GM23338 (cell line): ENCODE data around the gene ITPRID2. TPM values are rescaled to one million over a fixed set of nuclear protein-coding genes. Genes with fewer than 3 reads are reported as not detected.

ENCODE experiments used
- ATAC-seq: fragments of 200-7000 bp; cut with Tn5 transposase; 3 replicates; pipeline ENCODE4 v1.9.1; 2020
- DNase-seq: peaks from one replicate; pipeline ENCODE4 v3.0.0-alpha.2; 2015; ENCODE audit warnings: low spot score
- H2AFZ ChIP-seq: fragments of 200-600 bp; sonication (generic); 2 replicates; pipeline ENCODE4 v1.8.0; 2016; ENCODE audit warnings: antibody characterized with exemption, mild to moderate bottlenecking, moderate library complexity
- H3F3A ChIP-seq: fragments of 200-600 bp; sonication (generic); replicated peaks from 2 replicates; pipeline ENCODE4 v1.8.0; 2017; ENCODE audit warnings: antibody characterized with exemption, mixed run types, low read depth
- H3K27ac ChIP-seq: fragments of 200-600 bp; sonication (generic); 2 replicates; pipeline ENCODE4 v1.6.1; 2016; ENCODE audit warnings: low read depth
- H3K27me3 ChIP-seq: fragments of 200-600 bp; sonication (generic); 2 replicates; pipeline ENCODE4 v1.8.0; 2016; ENCODE audit warnings: mild to moderate bottlenecking, mixed run types, moderate library complexity; ENCODE audit not compliant: insufficient read depth
- H3K36me3 ChIP-seq: fragments of 200-600 bp; sonication (generic); 2 replicates; pipeline ENCODE4 v1.8.0; 2016; ENCODE audit warnings: mild to moderate bottlenecking; ENCODE audit not compliant: insufficient read depth
- H3K4me1 ChIP-seq: fragments of 200-600 bp; sonication (generic); 2 replicates; pipeline ENCODE4 v1.8.0; 2016; ENCODE audit warnings: mild to moderate bottlenecking, moderate library complexity; ENCODE audit not compliant: insufficient read depth
- H3K4me2 ChIP-seq: fragments of 200-600 bp; sonication (generic); 2 replicates; pipeline ENCODE4 v1.7.1; 2017; ENCODE audit warnings: mixed run types
- H3K4me3 ChIP-seq: fragments of 200-600 bp; sonication (generic); 2 replicates; pipeline ENCODE4 v1.6.1; 2016; ENCODE audit warnings: mixed run types
- H3K79me2 ChIP-seq: fragments of 200-600 bp; sonication (generic); replicated peaks from 2 replicates; pipeline ENCODE4 v1.8.0; 2017; ENCODE audit warnings: mild to moderate bottlenecking; ENCODE audit not compliant: insufficient read depth
- H3K9me2 ChIP-seq: fragments of 200-600 bp; sonication (generic); 2 replicates; pipeline ENCODE4 v1.8.0; 2017; ENCODE audit not compliant: insufficient read depth
- H4K20me1 ChIP-seq: fragments of 200-600 bp; sonication (generic); replicated peaks from 2 replicates; pipeline ENCODE4 v1.8.0; 2017; ENCODE audit warnings: mild to moderate bottlenecking; ENCODE audit not compliant: insufficient read depth
- H3K27ac Mint-ChIP-seq: 2 replicates; pipeline ENCODE4 v1.8.0; 2020; ENCODE audit warnings: inconsistent platforms, mild to moderate bottlenecking, moderate library complexity, mixed read lengths
- H3K27me3 Mint-ChIP-seq: 3 replicates; pipeline ENCODE4 v1.8.0; 2022; ENCODE audit warnings: low read depth, mild to moderate bottlenecking, moderate library complexity, mixed read lengths, inconsistent platforms; ENCODE audit not compliant: insufficient read depth, poor library complexity
- H3K36me3 Mint-ChIP-seq: 3 replicates; pipeline ENCODE4 v1.8.0; 2021; ENCODE audit warnings: low read depth, mild to moderate bottlenecking, inconsistent platforms, moderate library complexity, mixed read lengths
- H3K4me1 Mint-ChIP-seq: 3 replicates; pipeline ENCODE4 v1.8.0; 2020; ENCODE audit warnings: mild to moderate bottlenecking, inconsistent platforms, mixed read lengths
- H3K4me3 Mint-ChIP-seq: 3 replicates; pipeline ENCODE4 v1.8.0; 2021; ENCODE audit warnings: moderate library complexity, mild to moderate bottlenecking, inconsistent platforms, mixed read lengths
- H3K9me3 Mint-ChIP-seq: 3 replicates; pipeline ENCODE4 v1.8.0; 2020; ENCODE audit warnings: moderate library complexity, mild to moderate bottlenecking, inconsistent platforms, mixed read lengths
- CREB1 ChIP-seq: fragments of 250-450 bp; sonication (Bioruptor Pico); IDR thresholded peaks from 2 replicates; pipeline ENCODE4 v1.5.0; 2020; ENCODE audit warnings: low read depth, mild to moderate bottlenecking, moderate library complexity
- ETS1 ChIP-seq: IDR thresholded peaks from 2 replicates; pipeline ENCODE4 v1.6.1; 2016; ENCODE audit warnings: antibody characterized with exemption
- EZH2 ChIP-seq: fragments of 200-600 bp; sonication (generic); IDR thresholded peaks from one replicate; pipeline ENCODE4 v1.8.0; 2017; ENCODE audit warnings: antibody characterized with exemption, mild to moderate bottlenecking, low read depth; ENCODE audit not compliant: unreplicated experiment
- EZH2phosphoT487 ChIP-seq: fragments of 200-600 bp; sonication (generic); IDR thresholded peaks from one replicate; pipeline ENCODE4 v1.8.1; 2018; ENCODE audit warnings: antibody characterized with exemption; ENCODE audit not compliant: unreplicated experiment
- JUNB ChIP-seq: IDR thresholded peaks from one replicate; pipeline ENCODE4 v1.6.1; 2016; ENCODE audit warnings: antibody characterized with exemption; ENCODE audit not compliant: unreplicated experiment
- NANOG ChIP-seq: IDR thresholded peaks from 2 replicates; pipeline ENCODE4 v1.6.1; 2016; ENCODE audit warnings: antibody characterized with exemption, borderline replicate concordance
- POLR2AphosphoS5 ChIP-seq: IDR thresholded peaks from 2 replicates; pipeline ENCODE4 v1.6.1; 2016; ENCODE audit warnings: antibody characterized with exemption, low read depth
- STAT1 ChIP-seq: IDR thresholded peaks from one replicate; pipeline ENCODE4 v1.6.1; 2016; ENCODE audit warnings: antibody characterized with exemption; ENCODE audit not compliant: unreplicated experiment
- ZNF114 ChIP-seq: fragments of 250-450 bp; sonication (Bioruptor Pico); IDR thresholded peaks from 2 replicates; pipeline ENCODE4 v1.5.0; 2020; ENCODE audit warnings: mild to moderate bottlenecking, moderate library complexity
- ZNF331 ChIP-seq: fragments of 250-450 bp; sonication (Bioruptor Pico); IDR thresholded peaks from 2 replicates; pipeline ENCODE4 v1.5.0; 2020; ENCODE audit warnings: low read depth, mild to moderate bottlenecking, moderate library complexity
- long read RNA-seq: library from polyadenylated mRNA; unstranded; transcript quantifications from one replicate; pipeline ENCODE4 v2.0.0, GENCODE V29; 2020; ENCODE audit not compliant: unreplicated experiment
- polyA plus RNA-seq: library from polyadenylated mRNA; unstranded; fragments of >200 nt; fragmentation: Nextera tagmentation; extraction: Ambion mirVana; gene quantifications from 2 replicates; pipeline ENCODE4 v1.2.1, GENCODE V29; 2016
- total RNA-seq: library from RNA; depleted of rRNA; stranded (reverse); fragments of >200 nt; shearing (Covaris generic); gene quantifications from 2 replicates; pipeline ENCODE4 v1.2.3, GENCODE V29; 2014; rRNA removed
- TF ChIP-seq, protein P1 (sequence below): fragments of 250-450 bp; sonication (Bioruptor Pico); IDR thresholded peaks from 2 replicates; pipeline ENCODE4 v1.5.0; 2020; ENCODE audit warnings: mild to moderate bottlenecking, moderate library complexity
- TF ChIP-seq, protein P2 (sequence below), 2 experiments: fragments of 200-600 bp in 1 of 2; sonication (generic) in 1 of 2; conservative IDR thresholded peaks; 2 replicates each; pipeline versions ENCODE4 v1.5.1 to v1.6.1; 2016 to 2017; ENCODE audit warnings: antibody characterized with exemption in 2 of 2, low read depth in 2 of 2, mild to moderate bottlenecking in 2 of 2, moderate library complexity in 1 of 2
- TF ChIP-seq, protein P3 (sequence below): IDR thresholded peaks from one replicate; pipeline ENCODE4 v1.6.1; 2018; ENCODE audit warnings: antibody characterized with exemption; ENCODE audit not compliant: unreplicated experiment

ITPRID2 gene
- total RNA-seq (10.4 and 12.0 TPM in 2 replicates), polyA plus RNA-seq (4.4 and 5.1 TPM in 2 replicates)
- long read RNA-seq, partial matches to known transcripts, result 2 of 3 reads
- long read RNA-seq, other reads (novel, unspliced or antisense), result 1 of 3 reads

- DNase-seq (peak; percentile 87), ATAC-seq (peak; percentile 91)
- Mint-ChIP-seq H3K4me1 (peaks cover 17% of the 10 kb centered on the region), H3K36me3 (no peaks in the 10 kb centered on the region), H3K9me3 (no peaks in the 10 kb centered on the region), H3K4me3 (peak within 1 kb of the TSS; percentile 94), H3K27ac (peak within 1 kb of the TSS; percentile 84), H3K27me3 (peaks cover 7% of the 10 kb centered on the region)
- H2AFZ ChIP-seq, result peak within 1 kb of the TSS; percentile 98
- peak within 1 kb of the TSS; percentile 70; the same call in 1 of the 2 replicates for H3K27ac ChIP-seq
- peaks cover 24% of the 10 kb centered on the region for H3K27me3 ChIP-seq
- no peaks in the 10 kb centered on the region for H3K9me2 ChIP-seq
- peak within 1 kb of the TSS; percentile 81 for H3K4me2 ChIP-seq
- no peaks in the 10 kb centered on the region for H4K20me1 ChIP-seq
- no peaks in the 10 kb centered on the region for H3K79me2 ChIP-seq
- H3K36me3 ChIP-seq, result no peaks in the 10 kb centered on the region
- 0 out of 2 replicates have a peak, but pooled peaks cover 8% of the 10 kb centered on the region for H3K4me1 ChIP-seq
- TF ChIP-seq ZNF114 (CRISPR knock-in tag) (no peak), ETS1 (no peak), EZH2phosphoT487 (no peak), NANOG (no peak), STAT1 (no peak), CREB1 (CRISPR knock-in tag) (no peak), JUNB (no peak), ZNF331 (CRISPR knock-in tag) (no peak), POLR2AphosphoS5 (no peak), EZH2 (no peak)
- TF ChIP-seq, protein P1, sequence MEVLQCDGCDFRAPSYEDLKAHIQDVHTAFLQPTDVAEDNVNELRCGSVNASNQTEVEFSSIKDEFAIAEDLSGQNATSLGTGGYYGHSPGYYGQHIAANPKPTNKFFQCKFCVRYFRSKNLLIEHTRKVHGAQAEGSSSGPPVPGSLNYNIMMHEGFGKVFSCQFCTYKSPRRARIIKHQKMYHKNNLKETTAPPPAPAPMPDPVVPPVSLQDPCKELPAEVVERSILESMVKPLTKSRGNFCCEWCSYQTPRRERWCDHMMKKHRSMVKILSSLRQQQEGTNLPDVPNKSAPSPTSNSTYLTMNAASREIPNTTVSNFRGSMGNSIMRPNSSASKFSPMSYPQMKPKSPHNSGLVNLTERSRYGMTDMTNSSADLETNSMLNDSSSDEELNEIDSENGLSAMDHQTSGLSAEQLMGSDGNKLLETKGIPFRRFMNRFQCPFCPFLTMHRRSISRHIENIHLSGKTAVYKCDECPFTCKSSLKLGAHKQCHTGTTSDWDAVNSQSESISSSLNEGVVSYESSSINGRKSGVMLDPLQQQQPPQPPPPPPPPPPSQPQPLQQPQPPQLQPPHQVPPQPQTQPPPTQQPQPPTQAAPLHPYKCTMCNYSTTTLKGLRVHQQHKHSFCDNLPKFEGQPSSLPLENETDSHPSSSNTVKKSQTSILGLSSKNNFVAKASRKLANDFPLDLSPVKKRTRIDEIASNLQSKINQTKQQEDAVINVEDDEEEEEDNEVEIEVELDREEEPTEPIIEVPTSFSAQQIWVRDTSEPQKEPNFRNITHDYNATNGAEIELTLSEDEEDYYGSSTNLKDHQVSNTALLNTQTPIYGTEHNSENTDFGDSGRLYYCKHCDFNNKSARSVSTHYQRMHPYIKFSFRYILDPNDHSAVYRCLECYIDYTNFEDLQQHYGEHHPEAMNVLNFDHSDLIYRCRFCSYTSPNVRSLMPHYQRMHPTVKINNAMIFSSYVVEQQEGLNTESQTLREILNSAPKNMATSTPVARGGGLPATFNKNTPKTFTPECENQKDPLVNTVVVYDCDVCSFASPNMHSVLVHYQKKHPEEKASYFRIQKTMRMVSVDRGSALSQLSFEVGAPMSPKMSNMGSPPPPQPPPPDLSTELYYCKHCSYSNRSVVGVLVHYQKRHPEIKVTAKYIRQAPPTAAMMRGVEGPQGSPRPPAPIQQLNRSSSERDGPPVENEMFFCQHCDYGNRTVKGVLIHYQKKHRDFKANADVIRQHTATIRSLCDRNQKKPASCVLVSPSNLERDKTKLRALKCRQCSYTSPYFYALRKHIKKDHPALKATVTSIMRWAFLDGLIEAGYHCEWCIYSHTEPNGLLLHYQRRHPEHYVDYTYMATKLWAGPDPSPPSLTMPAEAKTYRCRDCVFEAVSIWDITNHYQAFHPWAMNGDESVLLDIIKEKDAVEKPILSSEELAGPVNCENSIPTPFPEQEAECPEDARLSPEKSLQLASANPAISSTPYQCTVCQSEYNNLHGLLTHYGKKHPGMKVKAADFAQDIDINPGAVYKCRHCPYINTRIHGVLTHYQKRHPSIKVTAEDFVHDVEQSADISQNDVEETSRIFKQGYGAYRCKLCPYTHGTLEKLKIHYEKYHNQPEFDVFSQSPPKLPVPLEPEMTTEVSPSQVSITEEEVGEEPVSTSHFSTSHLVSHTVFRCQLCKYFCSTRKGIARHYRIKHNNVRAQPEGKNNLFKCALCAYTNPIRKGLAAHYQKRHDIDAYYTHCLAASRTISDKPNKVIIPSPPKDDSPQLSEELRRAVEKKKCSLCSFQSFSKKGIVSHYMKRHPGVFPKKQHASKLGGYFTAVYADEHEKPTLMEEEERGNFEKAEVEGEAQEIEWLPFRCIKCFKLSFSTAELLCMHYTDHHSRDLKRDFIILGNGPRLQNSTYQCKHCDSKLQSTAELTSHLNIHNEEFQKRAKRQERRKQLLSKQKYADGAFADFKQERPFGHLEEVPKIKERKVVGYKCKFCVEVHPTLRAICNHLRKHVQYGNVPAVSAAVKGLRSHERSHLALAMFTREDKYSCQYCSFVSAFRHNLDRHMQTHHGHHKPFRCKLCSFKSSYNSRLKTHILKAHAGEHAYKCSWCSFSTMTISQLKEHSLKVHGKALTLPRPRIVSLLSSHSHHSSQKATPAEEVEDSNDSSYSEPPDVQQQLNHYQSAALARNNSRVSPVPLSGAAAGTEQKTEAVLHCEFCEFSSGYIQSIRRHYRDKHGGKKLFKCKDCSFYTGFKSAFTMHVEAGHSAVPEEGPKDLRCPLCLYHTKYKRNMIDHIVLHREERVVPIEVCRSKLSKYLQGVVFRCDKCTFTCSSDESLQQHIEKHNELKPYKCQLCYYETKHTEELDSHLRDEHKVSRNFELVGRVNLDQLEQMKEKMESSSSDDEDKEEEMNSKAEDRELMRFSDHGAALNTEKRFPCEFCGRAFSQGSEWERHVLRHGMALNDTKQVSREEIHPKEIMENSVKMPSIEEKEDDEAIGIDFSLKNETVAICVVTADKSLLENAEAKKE, result no peak
- TF ChIP-seq, protein P2, sequence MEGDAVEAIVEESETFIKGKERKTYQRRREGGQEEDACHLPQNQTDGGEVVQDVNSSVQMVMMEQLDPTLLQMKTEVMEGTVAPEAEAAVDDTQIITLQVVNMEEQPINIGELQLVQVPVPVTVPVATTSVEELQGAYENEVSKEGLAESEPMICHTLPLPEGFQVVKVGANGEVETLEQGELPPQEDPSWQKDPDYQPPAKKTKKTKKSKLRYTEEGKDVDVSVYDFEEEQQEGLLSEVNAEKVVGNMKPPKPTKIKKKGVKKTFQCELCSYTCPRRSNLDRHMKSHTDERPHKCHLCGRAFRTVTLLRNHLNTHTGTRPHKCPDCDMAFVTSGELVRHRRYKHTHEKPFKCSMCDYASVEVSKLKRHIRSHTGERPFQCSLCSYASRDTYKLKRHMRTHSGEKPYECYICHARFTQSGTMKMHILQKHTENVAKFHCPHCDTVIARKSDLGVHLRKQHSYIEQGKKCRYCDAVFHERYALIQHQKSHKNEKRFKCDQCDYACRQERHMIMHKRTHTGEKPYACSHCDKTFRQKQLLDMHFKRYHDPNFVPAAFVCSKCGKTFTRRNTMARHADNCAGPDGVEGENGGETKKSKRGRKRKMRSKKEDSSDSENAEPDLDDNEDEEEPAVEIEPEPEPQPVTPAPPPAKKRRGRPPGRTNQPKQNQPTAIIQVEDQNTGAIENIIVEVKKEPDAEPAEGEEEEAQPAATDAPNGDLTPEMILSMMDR (conservative IDR thresholded peaks at IDR 0.05; ENCODE audit: low read depth in 2 of 2), result no peak; a peak in 1 of 4 replicates
- TF ChIP-seq, protein P3, sequence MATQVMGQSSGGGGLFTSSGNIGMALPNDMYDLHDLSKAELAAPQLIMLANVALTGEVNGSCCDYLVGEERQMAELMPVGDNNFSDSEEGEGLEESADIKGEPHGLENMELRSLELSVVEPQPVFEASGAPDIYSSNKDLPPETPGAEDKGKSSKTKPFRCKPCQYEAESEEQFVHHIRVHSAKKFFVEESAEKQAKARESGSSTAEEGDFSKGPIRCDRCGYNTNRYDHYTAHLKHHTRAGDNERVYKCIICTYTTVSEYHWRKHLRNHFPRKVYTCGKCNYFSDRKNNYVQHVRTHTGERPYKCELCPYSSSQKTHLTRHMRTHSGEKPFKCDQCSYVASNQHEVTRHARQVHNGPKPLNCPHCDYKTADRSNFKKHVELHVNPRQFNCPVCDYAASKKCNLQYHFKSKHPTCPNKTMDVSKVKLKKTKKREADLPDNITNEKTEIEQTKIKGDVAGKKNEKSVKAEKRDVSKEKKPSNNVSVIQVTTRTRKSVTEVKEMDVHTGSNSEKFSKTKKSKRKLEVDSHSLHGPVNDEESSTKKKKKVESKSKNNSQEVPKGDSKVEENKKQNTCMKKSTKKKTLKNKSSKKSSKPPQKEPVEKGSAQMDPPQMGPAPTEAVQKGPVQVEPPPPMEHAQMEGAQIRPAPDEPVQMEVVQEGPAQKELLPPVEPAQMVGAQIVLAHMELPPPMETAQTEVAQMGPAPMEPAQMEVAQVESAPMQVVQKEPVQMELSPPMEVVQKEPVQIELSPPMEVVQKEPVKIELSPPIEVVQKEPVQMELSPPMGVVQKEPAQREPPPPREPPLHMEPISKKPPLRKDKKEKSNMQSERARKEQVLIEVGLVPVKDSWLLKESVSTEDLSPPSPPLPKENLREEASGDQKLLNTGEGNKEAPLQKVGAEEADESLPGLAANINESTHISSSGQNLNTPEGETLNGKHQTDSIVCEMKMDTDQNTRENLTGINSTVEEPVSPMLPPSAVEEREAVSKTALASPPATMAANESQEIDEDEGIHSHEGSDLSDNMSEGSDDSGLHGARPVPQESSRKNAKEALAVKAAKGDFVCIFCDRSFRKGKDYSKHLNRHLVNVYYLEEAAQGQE, result no peak
- peak within 1 kb of the TSS; percentile 72 for H3K4me3 ChIP-seq
- H3F3A ChIP-seq, result no peaks in the 10 kb centered on the region
Observed at GRCh38 chr2:181891258-181891965, at the start of gene ITPRID2. ITPRID2 (plus strand) TSS chr2:181891730; CDS start chr2:181892067, 337 bp downstream.
